Cortex of kidney (tissue), 1 donor: ENCODE data around the gene MICALL1.

Experiments
- DNase-seq: peaks from one replicate; lab custom pipeline; 2025; lab: John Stamatoyannopoulos, UW

The MICALL1 gene

DNA sequence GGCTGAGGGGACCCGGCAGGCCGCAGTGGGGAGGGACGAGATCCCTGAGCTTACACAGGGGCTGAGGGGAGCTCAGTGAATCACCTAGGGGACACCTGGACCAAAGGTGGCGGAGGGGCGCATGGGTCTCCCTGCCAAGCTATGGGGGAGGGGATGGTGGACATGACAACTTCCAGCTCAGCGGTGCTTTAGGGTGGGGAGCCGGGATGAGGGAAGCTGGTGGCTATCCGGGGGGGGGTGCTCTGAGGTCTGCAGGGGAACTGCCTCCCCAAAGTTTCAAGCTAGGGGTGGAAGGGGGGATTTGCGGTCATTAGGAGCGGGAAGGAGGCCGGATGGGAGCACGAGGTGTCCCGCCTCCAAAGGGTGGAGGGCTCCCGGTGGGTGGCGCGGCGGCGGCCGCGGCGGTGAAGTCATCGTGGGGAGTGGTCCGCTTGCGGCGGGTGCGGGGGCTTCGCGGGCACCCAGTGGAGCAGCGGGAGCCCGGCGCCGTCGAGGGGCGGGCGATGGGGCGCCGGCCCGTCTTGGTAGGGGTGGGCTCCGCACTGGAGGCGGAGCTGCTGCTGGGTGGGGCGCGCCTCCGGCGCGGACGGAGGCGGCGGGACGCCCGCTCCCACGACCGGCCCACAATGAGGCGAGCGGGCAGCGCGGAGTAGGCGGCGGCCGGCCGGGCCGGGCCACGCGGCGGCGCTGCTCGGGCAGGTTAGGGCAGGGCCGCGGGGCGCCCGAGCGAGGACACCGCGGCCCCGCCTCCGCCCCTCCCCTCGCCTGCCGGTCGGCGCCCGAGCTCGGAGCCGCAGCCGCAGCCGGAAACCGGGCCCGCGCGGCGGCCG, at the start of gene MICALL1:
Gene MICALL1, plus strand, starts transcription at position 764 of the 830 bp plus-strand sequence. CDS start 126 bp downstream, outside the sequence.
- no peak for DNase-seq

DNA sequence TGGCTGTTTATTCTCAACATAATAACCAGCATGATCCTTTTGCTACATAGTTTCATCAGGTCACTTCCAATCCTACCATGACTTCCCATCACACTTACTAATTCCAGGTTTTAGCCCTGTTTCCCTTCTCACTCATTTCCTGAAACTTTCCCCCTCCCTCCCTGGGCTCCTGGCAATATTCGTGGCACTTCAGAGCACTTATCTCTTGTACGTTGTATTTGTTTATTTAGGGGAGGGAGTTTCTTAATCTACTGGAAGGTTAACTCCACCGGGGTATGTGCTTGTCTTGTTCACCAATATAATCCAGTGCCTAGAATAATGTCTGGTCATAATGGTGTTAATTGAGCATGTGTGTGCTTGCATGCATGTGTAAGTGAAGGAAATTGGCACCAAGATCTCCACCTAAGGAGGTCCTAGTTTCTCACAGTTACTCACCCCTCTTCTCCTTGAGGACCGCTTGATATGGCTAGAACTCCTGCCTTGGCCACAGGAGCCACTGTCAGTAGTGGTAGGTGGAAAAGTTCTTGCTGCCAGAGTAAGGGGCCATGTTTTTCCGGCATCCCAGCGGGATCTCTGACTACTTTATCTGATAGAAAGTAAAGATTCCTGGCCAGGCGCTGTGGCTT, 45.2 kb upstream of the MICALL1 start:
- no peak for DNase-seq

- DNase-seq, result no peak
Measured at GRCh38 chr22:37862570-37863325, 43.3 kb upstream of the MICALL1 start.

DNA sequence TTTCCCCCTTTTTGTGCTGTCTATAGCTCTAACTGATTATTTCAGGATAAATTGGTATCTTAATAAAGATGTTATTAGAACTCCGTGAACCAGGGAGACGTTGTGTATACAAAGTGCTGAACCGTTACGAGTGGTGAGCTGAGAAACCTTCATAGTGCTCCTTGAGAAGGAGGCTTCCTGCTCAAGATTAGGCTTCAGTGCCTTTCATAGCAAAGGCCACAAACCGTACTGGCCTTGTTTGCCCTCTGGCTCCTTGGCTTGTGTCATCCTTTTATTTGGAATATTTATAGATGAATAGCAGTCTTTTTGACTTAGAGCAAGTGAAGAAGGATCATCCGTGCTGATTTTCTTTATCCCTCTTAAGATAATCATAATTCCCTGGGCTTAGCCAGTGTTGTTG, 40.6 kb upstream of the MICALL1 start:
- DNase-seq, result no peak

- DNase-seq, result no peak
Measured at GRCh38 chr22:37870273-37870672, 35.8 kb upstream of the MICALL1 start.

DNA sequence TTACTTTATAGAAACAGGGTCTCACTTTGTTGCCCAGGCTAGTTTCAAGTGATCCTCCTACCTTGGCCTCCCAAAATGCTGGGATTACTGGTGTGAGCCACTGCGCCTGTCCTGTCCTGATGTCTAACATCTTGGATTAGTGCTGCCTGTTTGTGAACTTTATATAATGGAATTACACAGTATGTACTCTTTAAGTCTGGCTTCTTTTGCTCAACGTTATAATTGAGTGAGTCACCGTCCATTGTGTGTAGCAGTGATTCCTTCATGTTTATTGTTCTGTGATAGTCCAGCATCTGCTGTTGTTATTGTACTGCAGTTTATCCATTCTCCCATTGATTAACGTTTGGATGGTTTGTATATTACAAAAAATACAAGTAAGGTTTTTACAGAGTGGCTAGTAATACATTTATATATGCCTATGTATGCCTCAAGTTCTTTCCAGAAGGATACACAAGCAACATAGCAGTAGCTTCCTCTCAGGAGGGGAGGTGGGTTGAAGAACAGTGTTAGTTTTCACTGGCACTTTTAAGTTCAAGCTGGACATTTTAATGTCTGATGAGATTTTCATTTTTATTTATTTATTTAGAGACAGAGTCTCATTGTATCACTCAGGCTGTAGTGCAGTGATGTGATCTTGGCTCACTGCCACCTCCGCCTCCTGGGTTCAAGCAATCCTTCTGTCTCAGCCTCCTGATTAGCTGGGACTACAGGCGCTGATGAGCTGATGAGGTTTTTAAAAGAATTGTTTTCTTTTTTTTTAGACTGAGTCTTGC, 25.2 kb upstream of the MICALL1 start:
- DNase-seq, result no peak

DNA sequence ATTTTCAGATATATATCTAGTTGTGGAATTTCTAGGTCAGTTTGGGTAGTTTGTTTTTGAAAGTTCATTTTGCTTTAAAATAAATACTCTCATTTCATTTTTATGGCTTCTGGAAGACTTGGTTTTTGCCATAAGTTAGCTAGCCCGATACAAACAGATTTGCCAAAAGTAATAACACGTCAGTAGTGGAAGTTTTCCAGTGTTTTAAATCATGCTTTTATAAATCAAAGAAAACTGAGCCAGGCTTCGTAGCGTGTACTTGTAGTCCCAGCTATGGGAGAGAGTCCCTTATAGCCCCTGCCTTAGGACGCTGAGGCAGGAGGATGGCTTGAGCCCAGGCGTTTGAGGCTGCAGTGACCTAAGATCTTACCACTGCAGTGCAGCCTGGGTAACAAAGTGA, 21.7 kb upstream of the MICALL1 start:
- DNase-seq, result no peak

GRCh38 chr22:37887584-37888378, 18.3 kb upstream of the MICALL1 start:
- no peak for DNase-seq

GRCh38 chr22:37891926-37892325, 14.2 kb upstream of the MICALL1 start:
- no peak for DNase-seq

GRCh38 chr22:37892566-37893335, 13.3 kb upstream of the MICALL1 start:
- no peak for DNase-seq

DNA sequence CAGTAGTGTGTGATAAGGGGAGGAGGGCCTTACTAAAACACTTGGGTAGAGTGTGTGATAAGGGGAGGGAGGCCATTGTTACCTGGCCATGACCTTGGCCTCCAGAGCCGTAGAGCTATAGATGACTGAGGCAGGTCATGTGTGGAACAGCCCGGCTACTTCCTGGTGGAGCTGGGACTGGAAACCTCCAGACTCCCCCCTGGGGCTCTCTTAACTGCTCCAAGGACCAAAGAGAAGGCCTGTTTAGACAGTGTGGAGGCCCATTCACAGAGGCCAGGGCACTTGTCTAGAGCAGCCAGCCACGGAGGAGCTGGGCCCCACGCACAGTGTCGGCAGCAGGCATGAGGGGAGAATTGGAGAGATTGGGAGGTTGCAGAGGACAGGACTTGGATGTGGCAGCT, 12.5 kb upstream of the MICALL1 start:
- no peak for DNase-seq

DNA sequence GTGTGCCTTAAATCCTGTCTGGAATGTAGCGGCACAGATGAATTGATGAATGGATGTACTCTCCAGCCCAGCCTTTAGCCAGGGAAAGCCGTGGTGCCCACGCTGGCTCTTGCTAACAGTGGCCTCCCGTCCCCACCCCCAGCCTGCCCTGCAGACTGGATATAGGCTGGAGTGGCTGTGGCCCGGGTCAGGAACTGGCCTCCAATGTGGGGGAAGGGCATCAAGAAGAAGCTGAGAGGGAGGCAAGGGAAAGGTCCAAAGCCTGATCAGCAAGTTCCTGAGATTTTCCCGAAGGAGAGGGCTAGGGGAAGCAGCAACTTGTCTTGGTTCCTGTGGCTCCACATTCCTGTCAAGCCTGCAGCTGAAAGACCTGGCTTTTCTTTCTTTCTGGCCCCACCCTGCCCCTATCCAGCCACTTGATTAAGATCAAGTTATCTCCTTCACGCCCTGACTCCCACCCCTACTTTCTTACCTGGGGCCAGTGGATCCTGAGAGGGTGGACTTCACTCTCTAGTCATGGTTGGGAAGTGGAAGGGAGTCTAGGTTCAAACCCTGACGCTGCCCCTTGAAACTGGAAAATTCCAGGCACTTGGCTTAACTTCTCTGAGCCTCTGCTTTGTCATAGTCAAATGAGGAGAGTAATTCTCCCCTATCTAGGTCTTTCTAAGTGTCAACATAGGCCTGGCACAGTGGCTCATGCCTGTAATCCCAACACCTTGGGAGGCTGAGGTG, 11.0 kb upstream of the MICALL1 start:
- DNase-seq, result no peak

DNA sequence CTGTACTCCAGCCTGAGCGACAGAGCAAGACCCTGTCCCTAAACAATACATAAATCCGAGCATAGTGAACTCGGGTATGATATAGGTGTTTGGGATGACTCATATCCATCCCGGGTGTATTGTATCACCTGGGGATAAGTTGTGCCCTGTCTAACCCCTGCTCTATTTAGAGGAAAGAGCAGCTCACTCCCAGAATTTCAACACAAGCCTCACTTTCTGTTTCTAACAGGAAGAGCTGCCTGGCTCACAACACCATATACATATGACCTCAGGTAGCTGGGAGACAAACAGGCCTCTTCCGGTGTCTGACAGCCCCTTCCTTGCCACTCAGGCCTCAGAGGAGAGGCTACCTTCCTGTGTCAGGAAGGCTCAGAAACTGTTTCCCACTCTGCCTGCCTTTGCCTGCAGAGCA, 9.9 kb upstream of the MICALL1 start:
- DNase-seq, result no peak

DNA sequence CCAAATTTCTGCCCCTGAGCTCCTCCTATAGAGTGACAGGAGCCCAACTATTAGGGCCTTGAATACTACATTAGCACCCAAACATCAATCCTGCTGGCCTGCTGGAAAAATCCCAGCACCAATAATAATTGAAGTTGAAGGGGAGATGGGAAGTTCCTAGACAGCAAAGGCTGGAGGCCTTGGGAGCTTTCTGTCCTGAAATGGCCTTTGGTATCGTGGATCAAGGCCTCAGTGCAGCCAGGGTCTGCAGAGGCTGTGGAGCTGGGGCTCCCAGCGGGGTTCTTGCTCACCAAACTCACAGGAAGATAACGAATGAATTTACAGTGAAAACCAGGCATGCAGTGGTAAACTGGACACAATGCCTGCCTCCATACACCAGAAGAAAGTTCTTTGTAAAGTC, 9.2 kb upstream of the MICALL1 start:
- no peak for DNase-seq

DNA sequence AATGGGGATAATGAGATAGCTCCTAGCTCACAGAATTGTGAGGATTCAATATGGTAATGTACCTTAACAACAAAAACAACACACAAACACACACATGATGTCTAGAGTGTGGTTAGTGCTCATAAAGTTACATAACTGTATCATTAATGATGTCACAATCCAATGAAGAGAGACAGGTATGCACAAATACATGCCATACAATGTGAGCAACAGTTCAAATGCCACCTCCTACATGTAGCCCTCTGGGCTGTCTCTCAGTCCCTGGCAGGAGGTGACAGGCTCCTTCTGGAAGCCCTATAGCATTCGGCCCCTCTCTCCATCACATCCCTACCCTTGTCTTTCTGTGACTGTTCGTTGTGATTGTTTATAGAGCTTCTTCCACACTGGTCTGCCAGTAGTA, 8.3 kb upstream of the MICALL1 start:
- no peak for DNase-seq

DNA sequence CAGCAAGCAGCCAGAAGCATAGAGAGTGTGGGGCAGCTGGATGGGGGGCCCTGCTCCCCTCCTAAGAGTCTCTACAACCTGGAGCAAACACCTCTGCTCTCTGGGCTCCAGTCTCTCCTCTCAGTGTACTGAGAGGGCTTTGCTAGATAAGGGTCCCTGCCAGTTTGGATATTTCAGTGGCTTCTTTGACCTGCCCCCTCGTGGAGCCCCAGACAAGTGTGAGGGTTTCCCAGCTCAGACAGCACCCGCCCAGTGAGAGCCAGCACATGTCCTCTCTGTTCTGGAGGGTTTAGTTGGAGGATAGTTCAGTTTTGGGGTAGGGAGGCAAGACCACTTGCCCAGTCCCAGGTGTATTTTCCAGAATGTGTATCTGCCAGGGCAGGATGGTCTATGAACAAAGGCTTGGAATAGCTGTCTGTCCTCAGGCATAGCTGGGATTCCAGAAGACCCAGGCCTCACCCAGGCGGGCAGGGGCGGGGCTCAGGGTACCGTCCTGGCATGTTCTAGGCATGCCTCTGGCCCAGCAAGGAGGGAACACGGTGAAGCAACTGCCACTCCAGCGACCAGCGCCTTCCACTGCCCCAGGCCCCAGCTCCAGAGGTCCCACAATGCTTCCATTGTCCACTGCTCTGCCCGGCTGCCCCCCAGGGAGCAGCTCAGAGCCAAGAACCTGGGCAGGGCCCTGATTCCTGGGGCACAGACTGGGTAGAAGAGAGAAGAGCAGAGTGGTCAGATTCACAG, 7.5 kb upstream of the MICALL1 start:
- DNase-seq, result no peak

DNA sequence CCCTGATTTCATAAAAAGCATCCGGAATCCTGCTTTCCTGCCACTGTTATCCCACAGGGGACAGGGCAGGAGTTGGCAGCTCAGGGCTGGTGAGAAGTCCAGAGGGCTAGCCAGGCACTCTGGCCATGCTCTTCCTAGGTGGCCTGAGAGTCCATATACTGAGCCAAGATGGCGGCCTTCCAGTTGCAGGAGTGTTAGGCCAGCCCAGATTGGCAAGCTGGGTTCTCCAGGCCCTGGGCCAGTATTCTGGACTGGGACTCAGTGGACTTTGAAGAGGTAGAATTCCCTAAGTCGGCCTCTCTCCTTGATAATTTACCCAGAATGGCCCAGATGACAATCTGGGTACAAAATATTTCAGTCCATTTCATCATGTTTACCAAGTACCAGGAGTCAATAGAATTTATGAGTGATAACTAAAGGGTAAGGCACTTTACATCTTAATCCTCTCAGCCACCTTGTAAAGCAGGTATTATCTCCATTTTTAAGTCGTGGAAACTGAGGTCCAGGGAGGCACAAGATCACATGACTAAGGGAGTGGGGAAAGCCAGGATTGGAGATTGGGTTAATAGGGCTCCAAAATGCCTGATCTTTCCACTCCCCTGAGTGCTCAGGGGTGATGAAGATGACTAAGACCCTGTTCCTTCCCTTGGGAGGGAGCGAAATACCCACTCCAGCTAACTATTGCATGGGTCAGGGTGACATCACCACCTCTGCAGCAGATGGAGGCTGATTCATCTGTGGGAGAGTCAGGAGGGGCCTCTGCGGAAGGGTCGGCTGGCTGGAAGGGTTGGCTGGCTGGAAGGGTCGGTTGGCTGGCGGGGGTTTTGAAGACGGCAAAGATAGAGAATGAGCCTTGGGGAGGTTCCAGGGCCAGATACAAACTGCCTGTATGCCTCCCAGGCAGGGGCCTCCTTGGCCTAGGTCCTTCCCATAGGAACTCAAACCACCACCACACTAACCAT, 1.2 kb upstream of the MICALL1 start:
- no peak for DNase-seq
